ENCODE results near the gene TMEM141.

DNA sequence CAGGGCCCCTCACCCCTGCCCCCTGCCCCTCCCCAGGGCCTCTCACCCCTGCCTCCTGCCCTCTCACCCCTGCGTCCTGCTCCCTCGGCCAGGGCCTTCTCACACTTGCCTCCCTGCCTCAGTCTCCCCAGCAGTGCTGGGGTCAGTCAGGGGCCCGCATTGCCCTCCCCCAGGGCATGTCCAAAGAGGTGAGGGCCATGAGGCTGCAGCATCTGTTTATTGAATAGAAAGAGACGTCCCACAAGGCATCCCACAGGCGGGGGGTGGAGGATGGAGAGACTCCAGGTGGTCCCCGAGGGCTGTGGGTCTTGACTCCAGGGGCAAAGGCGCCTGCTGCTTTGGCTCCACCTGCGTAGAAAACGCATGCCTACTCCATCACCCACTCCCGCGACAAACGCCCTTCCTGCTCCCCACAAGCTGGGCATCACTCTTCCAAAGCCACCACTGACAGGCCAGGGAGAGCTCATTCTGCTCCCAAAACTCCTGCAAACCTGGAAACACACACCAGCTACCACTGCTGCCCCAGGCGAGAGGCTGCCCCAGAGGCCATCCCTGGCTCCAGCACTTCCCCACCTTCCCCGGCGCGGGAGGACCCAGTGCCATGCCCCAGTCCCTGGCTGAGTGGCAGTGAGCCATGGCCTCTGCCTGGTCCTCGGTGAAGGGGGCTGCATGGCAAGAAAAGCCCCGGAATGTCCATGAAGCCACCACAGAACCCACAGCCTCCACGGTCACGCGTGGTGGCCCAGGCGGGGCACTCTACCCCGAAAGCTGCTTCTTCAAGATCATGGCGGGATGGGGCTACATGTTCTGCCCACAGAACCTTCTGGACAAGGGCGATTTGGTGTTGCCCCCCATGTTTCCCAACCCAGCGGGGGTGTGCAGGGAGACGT, 31.5 kb upstream of the TMEM141 start:
- no peak for TF ChIP-seq EZH2 (IDR thresholded peaks at IDR 0.05; ENCODE audit: borderline replicate concordance, control insufficient read depth, low read depth, low read length)
- TF ChIP-seq POLR2A (IDR thresholded peaks at IDR 0.05; ENCODE audit: low read depth, low read length): no peak
- no peak for TF ChIP-seq SIN3A (IDR thresholded peaks at IDR 0.05; ENCODE audit: low read depth, low read length)
